Body of pancreas (tissue), 4 donors: Measurements from ENCODE around the gene PHETA1.

Source experiments
- CTCF ChIP-seq, 7 experiments: fragments of 450-650 bp in 4 of 7; fragments of 200-600 bp in 3 of 7; sonication (generic) in 3 of 7; IDR thresholded peaks; one replicate each; pipeline ENCODE4 v1.5.1; 2016 to 2019; ENCODE audit warnings: antibody characterized with exemption in 7 of 7
- POLR2A ChIP-seq, 3 donors: fragments of 450-650 bp; IDR thresholded peaks; one replicate each; pipeline ENCODE4 v1.6.1; 2016; ENCODE audit warnings: antibody characterized with exemption in 3 of 3, mild to moderate bottlenecking in 2 of 3

- no peak for TF ChIP-seq CTCF (IDR thresholded peaks at IDR 0.05)
- no peak for TF ChIP-seq POLR2A (IDR thresholded peaks at IDR 0.05)
These were observed 32.3 kb upstream of the PHETA1 start for GRCh38 chr12:111401167-111401605.
